Kidney epithelial cell (primary cell): ENCODE results near the gene PHF14. TPM values are rescaled to one million over a fixed set of nuclear protein-coding genes. Genes with fewer than 3 reads are reported as not detected.

Experiments used
- DNase-seq: peaks from one replicate; pipeline ENCODE4 v3.0.0-alpha.2; 2010; ENCODE audit warnings: low read depth
- H3K27me3 ChIP-seq: 2 replicates; pipeline ENCODE4 v1.6.0; 2011; ENCODE audit warnings: low read length; ENCODE audit not compliant: control insufficient read depth, insufficient read depth
- H3K36me3 ChIP-seq: 2 replicates; pipeline ENCODE4 v1.5.1; 2011; ENCODE audit warnings: low read length; ENCODE audit not compliant: control insufficient read depth, insufficient read depth
- H3K4me3 ChIP-seq: 2 replicates; pipeline ENCODE4 v1.5.1; 2011; ENCODE audit warnings: low read depth, mild to moderate bottlenecking, control low read depth, low read length
- CTCF ChIP-seq: IDR thresholded peaks from 2 replicates; pipeline ENCODE4 v1.5.1; 2011; ENCODE audit warnings: mild to moderate bottlenecking, moderate library complexity, low read length, control low read depth, inconsistent platforms; ENCODE audit not compliant: insufficient read depth, poor library complexity, severe bottlenecking
- total RNA-seq: library from RNA; depleted of rRNA; stranded (reverse); fragments of >200 nt; gene quantifications from 2 replicates; pipeline ENCODE4 v1.2.3, GENCODE V29; 2015

The PHF14 gene
- total RNA-seq, 1 donor from 2014 or later = 40.4 TPM

- DNase-seq = no peak
- Histone ChIP-seq H3K4me3 (no peak overlapping the region), H3K27me3 (no peaks in the 10 kb centered on the region), H3K36me3 (no peaks in the 10 kb centered on the region)
- TF ChIP-seq CTCF = no peak
These were observed 242.6 kb downstream of the PHF14 start for GRCh38 chr7:11216276-11216675.

GRCh38 chr7:11217848-11218565, 244.3 kb downstream of the PHF14 start:
- Histone ChIP-seq H3K36me3 (no peaks in the 10 kb centered on the region), H3K27me3 (no peaks in the 10 kb centered on the region), H3K4me3 (no peak overlapping the region)
- DNase-seq = no peak
- TF ChIP-seq CTCF = no peak
